Mesenchymal stem cell (in vitro differentiated cells and primary cell): ENCODE results near the gene NFIB.

ENCODE experiments used
- DNase-seq: peaks from one replicate; pipeline ENCODE4 v3.0.0-alpha.2; 2013
- H2AFZ ChIP-seq: one replicate; pipeline ENCODE4 v1.6.1; 2013; ENCODE audit warnings: low read depth, mild to moderate bottlenecking, control low read depth, inconsistent platforms, low read length, moderate library complexity
- H2AK5ac ChIP-seq: 2 replicates; pipeline ENCODE4 v1.6.1; 2013; ENCODE audit warnings: low read length, moderate library complexity, mild to moderate bottlenecking, inconsistent platforms; ENCODE audit not compliant: severe bottlenecking
- H2BK120ac ChIP-seq: one replicate; pipeline ENCODE4 v1.6.1; 2013; ENCODE audit warnings: low read depth, mild to moderate bottlenecking, inconsistent platforms, low read length, moderate library complexity
- H2BK12ac ChIP-seq, 2 experiments: one replicate each; pipeline ENCODE4 v1.6.1; 2013; ENCODE audit warnings: inconsistent platforms in 2 of 2, low read length in 2 of 2, mild to moderate bottlenecking in 2 of 2, moderate library complexity in 2 of 2, control low read depth in 1 of 2
- H2BK15ac ChIP-seq: one replicate; pipeline ENCODE4 v1.6.1; 2013; ENCODE audit warnings: mild to moderate bottlenecking, low read depth, inconsistent platforms; ENCODE audit not compliant: poor library complexity, severe bottlenecking
- H2BK5ac ChIP-seq: 2 replicates; pipeline ENCODE4 v1.6.1; 2013; ENCODE audit warnings: low read depth, mild to moderate bottlenecking, low read length, control low read depth, inconsistent platforms; ENCODE audit not compliant: poor library complexity, severe bottlenecking
- H3K14ac ChIP-seq, 2 experiments: one replicate each; pipeline ENCODE4 v1.6.1; 2013; ENCODE audit warnings: inconsistent platforms in 2 of 2, low read length in 2 of 2, control low read depth in 1 of 2, mild to moderate bottlenecking in 1 of 2, moderate library complexity in 1 of 2
- H3K18ac ChIP-seq, 2 experiments: one replicate each; pipeline ENCODE4 v1.6.1; 2013; ENCODE audit warnings: inconsistent platforms in 2 of 2, low read length in 2 of 2, control low read depth in 1 of 2, low read depth in 1 of 2, mild to moderate bottlenecking in 1 of 2
- H3K23ac ChIP-seq, 2 experiments: one replicate each; pipeline ENCODE4 v1.6.1; 2013; ENCODE audit warnings: inconsistent platforms in 2 of 2, low read length in 2 of 2, mild to moderate bottlenecking in 2 of 2, moderate library complexity in 2 of 2, control low read depth in 1 of 2
- H3K27ac ChIP-seq: 2 replicates; pipeline ENCODE4 v1.5.1; 2013; ENCODE audit warnings: mild to moderate bottlenecking, moderate library complexity, low read length, control low read depth, inconsistent platforms; ENCODE audit not compliant: poor library complexity, severe bottlenecking
- H3K27me3 ChIP-seq, 2 experiments: 2 replicates each; pipeline versions ENCODE4 v1.6.1 to v1.7.0; 2013; ENCODE audit warnings: low read length in 2 of 2, mild to moderate bottlenecking in 2 of 2, moderate library complexity in 2 of 2, control low read depth in 1 of 2, inconsistent platforms in 1 of 2; ENCODE audit not compliant: control insufficient read depth in 1 of 2, insufficient read depth in 1 of 2
- H3K36me3 ChIP-seq, 2 experiments: 2 replicates each; pipeline versions ENCODE4 v1.6.1 to v1.7.0; 2013; ENCODE audit warnings: low read length in 2 of 2, control low read depth in 1 of 2, inconsistent platforms in 1 of 2, low read depth in 1 of 2, mild to moderate bottlenecking in 1 of 2; ENCODE audit not compliant: insufficient read depth in 2 of 2, control insufficient read depth in 1 of 2
- H3K4ac ChIP-seq, 2 experiments: one replicate each; pipeline ENCODE4 v1.6.1; 2013; ENCODE audit warnings: inconsistent platforms in 2 of 2, low read length in 2 of 2, mild to moderate bottlenecking in 2 of 2, moderate library complexity in 2 of 2, control low read depth in 1 of 2, low read depth in 1 of 2
- H3K4me1 ChIP-seq: 2 replicates; pipeline ENCODE4 v1.6.1; 2013; ENCODE audit warnings: low read depth, low read length, control low read depth; ENCODE audit not compliant: control insufficient read depth, insufficient read depth
- H3K4me2 ChIP-seq: 2 replicates; pipeline ENCODE4 v1.6.1; 2013; ENCODE audit warnings: low read length, mild to moderate bottlenecking, inconsistent platforms; ENCODE audit not compliant: poor library complexity, severe bottlenecking
- H3K4me3 ChIP-seq, 2 experiments: 2 replicates each; pipeline versions ENCODE4 v1.5.1 to v1.7.0; 2013; ENCODE audit warnings: low read length in 2 of 2, mild to moderate bottlenecking in 2 of 2, control low read depth in 1 of 2, low read depth in 1 of 2; ENCODE audit not compliant: insufficient read depth in 1 of 2
- H3K79me1 ChIP-seq: replicated peaks from 2 replicates; pipeline ENCODE4 v1.6.1; 2013; ENCODE audit warnings: mild to moderate bottlenecking, control low read depth, low read length, inconsistent platforms; ENCODE audit not compliant: poor library complexity, severe bottlenecking
- H3K9ac ChIP-seq: 2 replicates; pipeline ENCODE4 v1.7.0; 2013; ENCODE audit warnings: mild to moderate bottlenecking, low read length, moderate library complexity
- H3K9me3 ChIP-seq: 2 replicates; pipeline ENCODE4 v1.7.0; 2013; ENCODE audit warnings: mild to moderate bottlenecking, low read length; ENCODE audit not compliant: control insufficient read depth
- H4K8ac ChIP-seq: one replicate; pipeline ENCODE4 v1.6.1; 2013; ENCODE audit warnings: inconsistent platforms, mild to moderate bottlenecking, low read length, moderate library complexity
- H4K91ac ChIP-seq: one replicate; pipeline ENCODE4 v1.6.1; 2013; ENCODE audit warnings: mild to moderate bottlenecking, low read length, inconsistent platforms
- WGBS: methylation state at CpG from one replicate; pipeline ENCODE4 v1.1.7; 2013; ENCODE audit warnings: mixed read lengths; 5-methylcytosine and 5-hydroxymethylcytosine counted together

The NFIB gene

GRCh38 chr9:14322211-14323082 is 8.5 kb upstream of the NFIB start:
- no peak overlapping the region for H2AK5ac ChIP-seq
- H3K27ac ChIP-seq = peak overlapping the region; percentile 77
- peak overlapping the region; percentile 96 to 98 for H3K18ac ChIP-seq
- peak overlapping the region; percentile 90 for H3K4me2 ChIP-seq
- peaks cover 3% of the 10 kb centered on the region for H3K4me1 ChIP-seq
- peak overlapping the region in 1 of 2 experiments; percentile 98 for H3K4ac ChIP-seq
- peaks cover 2% of the 10 kb centered on the region for H3K79me1 ChIP-seq
- peak overlapping the region; percentile 77 to 95 for H2BK12ac ChIP-seq
- peak overlapping the region; percentile 76 for H2AFZ ChIP-seq
- H4K91ac ChIP-seq = peak overlapping the region; percentile 98
- H3K14ac ChIP-seq = peak overlapping the region in 1 of 2 experiments; percentile 92
- peak overlapping the region; percentile 14 to 99 for H3K23ac ChIP-seq
- peak overlapping the region; percentile 95 for H2BK120ac ChIP-seq
- peak overlapping the region; percentile 74 to 83 for H3K4me3 ChIP-seq
- DNase-seq = peak; percentile 90
- H3K9ac ChIP-seq = peak overlapping the region; percentile 92
- H3K9me3 ChIP-seq = no peaks in the 10 kb centered on the region
- H3K36me3 ChIP-seq = no peaks in the 10 kb centered on the region
- 1% methylated on average over 63 of the region's 98 CpGs for WGBS
- H3K27me3 ChIP-seq = no peaks in the 10 kb centered on the region
- peak overlapping the region; percentile 66 for H2BK5ac ChIP-seq
- peak overlapping the region; percentile 97 for H2BK15ac ChIP-seq
- peak overlapping the region; percentile 96 for H4K8ac ChIP-seq

- H2BK120ac ChIP-seq = no peak overlapping the region
- H2BK15ac ChIP-seq = no peak overlapping the region
- H2BK5ac ChIP-seq = no peak overlapping the region
- peaks cover 3% of the 10 kb centered on the region for H3K4me1 ChIP-seq
- H2BK12ac ChIP-seq = no peak overlapping the region
- peak overlapping the region in 1 of 2 experiments; percentile 83 for H3K4me3 ChIP-seq
- H3K18ac ChIP-seq = no peak overlapping the region
- H2AK5ac ChIP-seq = no peak overlapping the region
- no peak overlapping the region for H3K14ac ChIP-seq
- H3K36me3 ChIP-seq = no peaks in the 10 kb centered on the region
- no peak overlapping the region for H3K4ac ChIP-seq
- no peak for DNase-seq
- H3K4me2 ChIP-seq = peak overlapping the region; percentile 77
- peaks cover 2% of the 10 kb centered on the region for H3K79me1 ChIP-seq
- H4K8ac ChIP-seq = no peak overlapping the region
- no peak overlapping the region for H4K91ac ChIP-seq
- H2AFZ ChIP-seq = no peak overlapping the region
- no peaks in the 10 kb centered on the region for H3K27me3 ChIP-seq
- no peaks in the 10 kb centered on the region for H3K9me3 ChIP-seq
- peak overlapping the region; percentile 90 for H3K9ac ChIP-seq
- WGBS = 11% methylated on average over 8 of the region's 9 CpGs
- no peak overlapping the region for H3K23ac ChIP-seq
- H3K27ac ChIP-seq = no peak overlapping the region
These were observed 7.7 kb upstream of the NFIB start for GRCh38 chr9:14321517-14322130.

- no peak overlapping the region for H3K23ac ChIP-seq
- peak overlapping the region; percentile 61 for H2BK120ac ChIP-seq
- H3K14ac ChIP-seq = no peak overlapping the region
- no peak overlapping the region for H2AK5ac ChIP-seq
- H3K4me1 ChIP-seq = peaks cover 5% of the 10 kb centered on the region
- peaks cover 2% of the 10 kb centered on the region for H3K79me1 ChIP-seq
- no peak overlapping the region for H2BK12ac ChIP-seq
- H3K4ac ChIP-seq = no peak overlapping the region
- DNase-seq = peak; percentile 90
- H3K4me2 ChIP-seq = peak overlapping the region; percentile 59
- H3K9me3 ChIP-seq = no peaks in the 10 kb centered on the region
- H4K8ac ChIP-seq = peak overlapping the region; percentile 13
- no peak overlapping the region for H2BK5ac ChIP-seq
- H2AFZ ChIP-seq = no peak overlapping the region
- no peak overlapping the region for H3K18ac ChIP-seq
- H3K36me3 ChIP-seq = no peaks in the 10 kb centered on the region
- H3K27me3 ChIP-seq = no peaks in the 10 kb centered on the region
- H4K91ac ChIP-seq = no peak overlapping the region
- H3K9ac ChIP-seq = peak overlapping the region; percentile 90
- WGBS = 3% methylated on average over 11 of the region's 14 CpGs
- H2BK15ac ChIP-seq = no peak overlapping the region
- peak overlapping the region in 1 of 2 experiments; percentile 83 for H3K4me3 ChIP-seq
- no peak overlapping the region for H3K27ac ChIP-seq
These were observed 6.6 kb upstream of the NFIB start for GRCh38 chr9:14320271-14321181.
